Glutamatergic neuron (in vitro differentiated cells): ENCODE results near the gene WFDC1. TPM values are rescaled to one million over a fixed set of nuclear protein-coding genes. Genes with fewer than 3 reads are reported as not detected.

ENCODE experiments used
- DNase-seq: peaks from one replicate; pipeline ENCODE4 v3.0.0; 2022
- H3K27ac Mint-ChIP-seq: one replicate; pipeline ENCODE4 v1.8.0; 2020; ENCODE audit warnings: mild to moderate bottlenecking, mixed read lengths, inconsistent platforms; ENCODE audit not compliant: unreplicated experiment
- H3K27me3 Mint-ChIP-seq: one replicate; pipeline ENCODE4 v1.8.0; 2020; ENCODE audit warnings: mild to moderate bottlenecking, moderate library complexity, mixed read lengths, inconsistent platforms; ENCODE audit not compliant: unreplicated experiment
- H3K36me3 Mint-ChIP-seq: one replicate; pipeline ENCODE4 v1.8.0; 2020; ENCODE audit warnings: mild to moderate bottlenecking, mixed read lengths, inconsistent platforms; ENCODE audit not compliant: unreplicated experiment
- H3K4me1 Mint-ChIP-seq: one replicate; pipeline ENCODE4 v1.8.0; 2020; ENCODE audit warnings: mild to moderate bottlenecking, low read depth, mixed read lengths, inconsistent platforms; ENCODE audit not compliant: unreplicated experiment
- H3K4me3 Mint-ChIP-seq: one replicate; pipeline ENCODE4 v1.8.0; 2020; ENCODE audit warnings: mild to moderate bottlenecking, mixed read lengths, inconsistent platforms; ENCODE audit not compliant: unreplicated experiment
- H3K9me3 Mint-ChIP-seq: one replicate; pipeline ENCODE4 v1.8.0; 2020; ENCODE audit warnings: mild to moderate bottlenecking, moderate library complexity, mixed read lengths, inconsistent platforms; ENCODE audit not compliant: unreplicated experiment
- total RNA-seq: library from RNA; stranded (reverse); fragmentation: NEBNext Ultra II Directional; extraction: Animal tissue kit (Norgen Biotek cat#: 25700); gene quantifications from one replicate; pipeline ENCODE4 v1.2.1, GENCODE V29; 2021; ENCODE audit not compliant: unreplicated experiment
- TF ChIP-seq, protein P1 (sequence below): fragments of 200-600 bp; sonication (generic); IDR thresholded peaks from one replicate; pipeline ENCODE4 v1.5.0; 2021; ENCODE audit not compliant: partially characterized antibody, unreplicated experiment

WFDC1 gene
- total RNA-seq, 1 donor from 2014 or later = 0.93 TPM

GRCh38 chr16:84303023-84303422 is 8.3 kb downstream of the WFDC1 start:
- no peak for DNase-seq
- Mint-ChIP-seq H3K27me3 (peaks cover 5% of the 10 kb centered on the region), H3K27ac (no peak overlapping the region), H3K9me3 (peaks cover 8% of the 10 kb centered on the region), H3K36me3 (no peaks in the 10 kb centered on the region), H3K4me3 (no peak overlapping the region), H3K4me1 (peaks cover 15% of the 10 kb centered on the region)
- TF ChIP-seq, protein P1, sequence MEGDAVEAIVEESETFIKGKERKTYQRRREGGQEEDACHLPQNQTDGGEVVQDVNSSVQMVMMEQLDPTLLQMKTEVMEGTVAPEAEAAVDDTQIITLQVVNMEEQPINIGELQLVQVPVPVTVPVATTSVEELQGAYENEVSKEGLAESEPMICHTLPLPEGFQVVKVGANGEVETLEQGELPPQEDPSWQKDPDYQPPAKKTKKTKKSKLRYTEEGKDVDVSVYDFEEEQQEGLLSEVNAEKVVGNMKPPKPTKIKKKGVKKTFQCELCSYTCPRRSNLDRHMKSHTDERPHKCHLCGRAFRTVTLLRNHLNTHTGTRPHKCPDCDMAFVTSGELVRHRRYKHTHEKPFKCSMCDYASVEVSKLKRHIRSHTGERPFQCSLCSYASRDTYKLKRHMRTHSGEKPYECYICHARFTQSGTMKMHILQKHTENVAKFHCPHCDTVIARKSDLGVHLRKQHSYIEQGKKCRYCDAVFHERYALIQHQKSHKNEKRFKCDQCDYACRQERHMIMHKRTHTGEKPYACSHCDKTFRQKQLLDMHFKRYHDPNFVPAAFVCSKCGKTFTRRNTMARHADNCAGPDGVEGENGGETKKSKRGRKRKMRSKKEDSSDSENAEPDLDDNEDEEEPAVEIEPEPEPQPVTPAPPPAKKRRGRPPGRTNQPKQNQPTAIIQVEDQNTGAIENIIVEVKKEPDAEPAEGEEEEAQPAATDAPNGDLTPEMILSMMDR = no peak

- no peak overlapping the region for H3K27ac Mint-ChIP-seq
- no peak for DNase-seq
- peaks cover 7% of the 10 kb centered on the region for H3K9me3 Mint-ChIP-seq
- H3K27me3 Mint-ChIP-seq = peaks cover 5% of the 10 kb centered on the region
- peaks cover 16% of the 10 kb centered on the region for H3K4me1 Mint-ChIP-seq
- H3K36me3 Mint-ChIP-seq = no peaks in the 10 kb centered on the region
- no peak overlapping the region for H3K4me3 Mint-ChIP-seq
- TF ChIP-seq, protein P1 = no peak
These were observed 8.8 kb downstream of the WFDC1 start for GRCh38 chr16:84303516-84303915.

GRCh38 chr16:84306564-84306963 is 11.9 kb downstream of the WFDC1 start:
- TF ChIP-seq, protein P1 = no peak
- no peak for DNase-seq
- Mint-ChIP-seq H3K9me3 (peaks cover 6% of the 10 kb centered on the region), H3K27ac (peak overlapping the region; percentile 48), H3K36me3 (no peaks in the 10 kb centered on the region), H3K4me1 (peaks cover 18% of the 10 kb centered on the region), H3K4me3 (no peak overlapping the region), H3K27me3 (peaks cover 7% of the 10 kb centered on the region)

DNA sequence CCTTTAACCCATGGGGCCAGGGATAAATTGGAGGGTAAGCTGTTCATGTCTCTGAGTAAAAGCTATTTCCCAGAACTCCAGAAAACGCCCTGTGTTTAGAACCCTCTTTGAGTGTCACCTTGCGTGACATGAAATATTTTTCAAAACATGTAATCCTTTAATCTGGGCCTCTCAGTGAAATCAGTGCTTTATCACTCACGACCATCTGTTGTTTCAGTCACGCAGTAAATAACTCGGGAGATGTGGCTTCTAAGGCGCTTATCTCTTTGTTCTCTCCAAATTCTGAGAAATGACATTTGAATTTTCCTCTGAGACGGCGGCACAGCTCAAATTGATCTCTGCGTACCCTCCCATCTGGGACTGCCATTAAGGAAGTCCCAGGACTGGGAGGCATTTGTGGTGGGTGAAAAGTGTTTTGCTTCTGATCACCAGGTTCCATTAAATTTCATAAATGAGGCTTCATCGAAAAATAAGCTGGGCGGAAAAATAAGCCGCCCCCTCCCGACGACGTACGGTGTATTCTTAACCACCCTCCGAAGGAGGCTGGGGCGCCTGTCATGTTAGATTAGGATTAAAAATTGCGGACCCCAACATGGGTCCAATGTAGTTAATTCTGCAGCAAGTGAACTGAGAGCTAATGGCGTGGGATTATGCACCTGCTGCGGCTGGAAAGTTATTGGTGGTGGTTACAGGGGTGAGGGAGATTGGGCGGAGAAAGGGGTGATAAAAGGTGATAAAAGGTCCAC is 12.7 kb downstream of the WFDC1 start:
- Mint-ChIP-seq H3K27ac (peak overlapping the region; percentile 65), H3K4me3 (peak overlapping the region; percentile 32), H3K27me3 (peaks cover 7% of the 10 kb centered on the region), H3K4me1 (peaks cover 18% of the 10 kb centered on the region), H3K36me3 (no peaks in the 10 kb centered on the region), H3K9me3 (peaks cover 6% of the 10 kb centered on the region)
- DNase-seq = no peak
- TF ChIP-seq, protein P1 = no peak

DNA sequence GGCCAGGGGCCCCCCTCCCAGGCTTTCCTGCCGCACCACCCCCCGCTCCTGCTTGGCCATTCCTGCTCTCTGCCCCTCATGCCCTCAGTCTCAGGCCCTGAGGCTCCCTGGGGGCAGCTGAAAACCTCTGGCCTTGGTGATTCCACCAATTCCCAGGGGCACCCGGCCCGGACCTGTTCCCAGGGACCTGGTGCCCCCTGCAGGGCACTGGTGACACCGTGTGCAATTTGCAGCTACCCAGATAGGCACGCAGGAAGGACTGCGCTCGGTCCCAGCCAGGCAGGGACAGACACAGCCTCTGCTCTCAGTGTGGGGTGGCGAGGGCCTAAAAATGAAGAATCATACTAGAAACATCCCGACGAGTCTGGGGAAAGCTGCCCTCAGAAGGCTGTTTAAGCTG is 13.4 kb downstream of the WFDC1 start:
- TF ChIP-seq, protein P1 = peak; percentile 69
- no peak overlapping the region for H3K4me3 Mint-ChIP-seq
- peaks cover 3% of the 10 kb centered on the region for H3K9me3 Mint-ChIP-seq
- no peak overlapping the region for H3K27ac Mint-ChIP-seq
- peaks cover 18% of the 10 kb centered on the region for H3K4me1 Mint-ChIP-seq
- H3K36me3 Mint-ChIP-seq = no peaks in the 10 kb centered on the region
- peak; percentile 83 for DNase-seq
- H3K27me3 Mint-ChIP-seq = peaks cover 8% of the 10 kb centered on the region
